Daoy (cell line): ENCODE data around the gene GFER. TPM values are rescaled to one million over a fixed set of nuclear protein-coding genes. Genes with fewer than 3 reads are reported as not detected.
"Not testable (repeated sequence)": the region's sequence is repeated elsewhere in the genome, so short reads cannot be mapped to it uniquely, and the experiment has no call there.

Source experiments
- DNase-seq: peaks from one replicate; pipeline ENCODE4 v3.0.0-alpha.2; 2015; ENCODE audit warnings: low read depth
- total RNA-seq: library from RNA; depleted of rRNA; stranded (reverse); fragments of >200 nt; shearing (Covaris generic); gene quantifications from 2 replicates; pipeline ENCODE4 v1.2.3, GENCODE V29; 2014

GFER gene
- total RNA-seq, 1 experiment from 2014 or later = 22.7 TPM

DNA sequence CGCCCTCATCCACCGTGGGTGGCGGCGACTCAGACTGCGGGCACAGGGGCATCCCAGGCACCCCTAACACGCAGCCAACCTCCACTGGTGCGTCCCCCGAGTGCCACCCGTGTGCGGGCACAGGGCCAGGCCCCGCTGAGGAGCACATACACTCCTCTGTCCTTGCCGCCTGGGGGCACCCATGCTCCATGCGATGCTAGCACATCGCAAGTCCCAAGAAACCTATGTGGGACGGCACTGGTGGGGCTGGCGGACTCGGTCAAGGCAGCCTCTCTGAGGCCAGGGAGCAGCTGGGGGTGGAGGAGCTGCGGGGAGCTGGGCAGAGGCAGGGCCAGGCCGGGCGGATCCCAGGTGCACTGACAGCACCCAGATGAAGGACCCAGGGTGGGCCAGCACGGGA is 21.7 kb downstream of the GFER start:
- no peak for DNase-seq

DNA sequence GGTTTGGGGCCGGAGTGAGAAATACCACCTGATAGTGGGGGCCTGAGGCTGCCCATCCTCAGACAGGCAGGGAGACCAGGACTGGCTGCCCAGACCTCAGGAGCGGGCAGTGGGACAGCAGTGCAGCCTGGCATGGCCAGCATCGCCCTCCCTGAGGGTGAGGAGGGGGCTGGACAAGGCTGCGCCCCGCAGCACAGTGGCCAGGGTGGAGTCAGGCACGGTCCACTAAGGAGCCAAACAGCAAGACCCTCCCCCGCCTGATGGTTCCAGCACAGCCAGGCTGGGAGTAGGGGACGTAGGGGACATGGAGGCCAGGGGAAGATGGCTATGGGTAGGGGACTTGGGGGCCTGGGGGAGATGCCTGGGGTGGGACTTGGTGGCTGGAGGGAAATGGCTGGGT is 22.3 kb downstream of the GFER start:
- no peak for DNase-seq

DNA sequence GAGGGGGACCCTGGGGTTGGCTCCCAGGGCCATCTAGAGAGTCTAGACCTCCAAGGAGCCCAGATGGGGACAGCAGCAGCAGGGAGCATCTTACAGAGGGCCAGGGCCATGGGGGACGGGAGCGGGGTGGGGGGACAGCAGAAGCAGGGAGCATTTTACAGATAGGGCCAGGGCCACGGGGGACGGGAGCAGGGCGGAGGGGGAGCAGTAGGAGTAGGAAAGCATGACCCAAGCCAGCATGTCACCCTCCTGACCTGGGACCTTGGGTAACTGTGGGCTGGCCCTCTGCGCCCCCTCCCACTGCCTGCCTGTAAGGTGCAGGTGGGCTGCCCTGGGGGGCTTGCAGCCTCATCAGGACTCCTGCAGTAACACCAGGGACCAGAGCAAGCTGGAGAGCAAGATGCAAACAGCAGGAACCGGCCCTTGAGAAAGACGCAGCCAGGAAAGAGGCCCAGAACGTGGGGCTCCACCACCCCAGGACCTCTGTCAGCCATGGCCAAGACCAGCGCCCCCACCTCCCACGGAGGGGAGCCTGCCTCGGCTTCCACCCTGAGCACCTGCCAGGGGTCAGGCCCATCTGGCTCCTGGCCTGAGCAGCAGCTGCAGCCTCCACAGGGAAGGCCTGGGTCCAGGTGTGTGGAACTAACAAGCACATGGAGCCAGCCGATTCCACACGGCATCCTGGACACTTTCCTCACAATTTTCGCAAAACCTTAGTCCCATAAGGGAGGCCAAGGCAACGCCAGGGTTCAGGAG is 23.3 kb downstream of the GFER start:
- no peak for DNase-seq

DNA sequence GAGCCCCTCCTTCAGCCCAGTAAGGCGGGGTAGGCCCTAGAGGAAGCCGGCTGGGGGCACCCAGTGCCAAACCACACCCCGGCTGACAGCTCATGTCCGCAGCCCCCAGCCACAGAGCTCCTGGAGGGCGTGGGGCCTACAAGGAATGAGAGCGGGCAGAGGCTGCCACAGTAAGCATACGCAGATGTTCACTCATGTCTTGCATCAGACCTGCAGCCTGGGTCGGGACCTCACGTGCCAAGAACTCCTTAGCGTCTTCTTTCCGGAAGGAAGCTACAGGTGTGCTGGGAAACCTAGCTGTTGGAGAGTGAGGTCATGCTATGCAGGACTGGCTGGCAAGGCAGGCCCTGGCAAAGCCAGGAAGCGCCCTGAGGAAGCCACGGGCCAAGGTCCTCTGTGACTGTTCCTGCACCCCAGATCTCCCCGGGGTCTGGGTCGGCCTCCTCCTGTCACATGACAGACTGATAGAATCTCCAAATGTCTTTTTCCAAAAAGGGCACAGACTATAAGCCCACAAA is 24.1 kb downstream of the GFER start:
- DNase-seq = peak; percentile 80

DNA sequence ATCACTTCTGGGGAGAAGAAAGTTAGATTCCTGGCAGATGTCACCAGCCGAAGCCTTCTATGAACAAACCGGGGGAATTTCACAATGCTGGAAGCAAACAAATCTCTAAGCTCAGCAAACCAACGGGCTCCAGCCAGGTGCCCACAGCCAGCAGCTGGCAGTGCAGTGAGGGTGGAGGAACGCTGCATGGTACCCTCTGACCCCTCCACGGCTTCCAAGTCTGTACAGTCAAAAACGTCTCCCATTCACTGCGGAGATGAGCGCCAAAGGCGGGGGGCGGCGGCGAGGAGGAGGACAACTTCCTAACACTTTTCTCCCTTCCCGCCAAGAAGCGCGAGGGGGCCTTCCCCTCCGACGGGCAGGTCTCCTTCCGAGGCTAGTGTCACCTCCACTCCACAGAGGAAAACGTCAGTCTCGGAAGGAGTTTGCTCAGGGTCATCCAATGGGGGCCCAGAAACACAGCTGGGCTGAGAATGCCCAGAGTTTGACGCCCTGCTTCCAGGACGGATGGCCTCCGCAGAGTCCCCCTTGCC is 24.7 kb downstream of the GFER start:
- no peak for DNase-seq

DNA sequence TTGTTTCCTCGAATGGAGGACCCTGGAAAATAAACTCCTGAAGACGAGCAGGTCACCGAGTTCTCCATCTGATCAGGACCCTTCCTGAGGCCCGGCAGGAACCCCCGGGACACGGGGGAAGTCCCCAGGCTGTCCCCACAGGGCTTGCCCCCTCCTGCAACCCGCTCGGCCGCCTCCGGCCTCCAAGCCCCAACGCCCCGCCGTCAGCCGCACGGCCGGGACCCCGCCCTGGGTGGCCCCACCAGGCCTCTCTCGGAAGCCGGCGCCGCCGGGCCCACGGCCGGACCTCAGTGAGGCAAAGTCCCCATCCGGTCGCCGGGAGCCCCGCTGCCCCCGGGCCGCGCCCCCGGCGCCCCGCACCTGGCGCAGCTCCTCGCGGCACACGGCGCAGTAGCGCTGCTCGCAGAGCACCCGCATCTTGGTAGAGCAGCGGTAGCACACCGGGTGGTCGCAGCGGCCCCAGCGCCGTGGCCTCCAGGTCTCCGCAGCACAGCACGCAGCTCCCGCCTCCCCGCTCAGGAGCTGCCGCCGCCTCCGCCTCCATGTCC is 25.2 kb downstream of the GFER start:
- no peak for DNase-seq

DNA sequence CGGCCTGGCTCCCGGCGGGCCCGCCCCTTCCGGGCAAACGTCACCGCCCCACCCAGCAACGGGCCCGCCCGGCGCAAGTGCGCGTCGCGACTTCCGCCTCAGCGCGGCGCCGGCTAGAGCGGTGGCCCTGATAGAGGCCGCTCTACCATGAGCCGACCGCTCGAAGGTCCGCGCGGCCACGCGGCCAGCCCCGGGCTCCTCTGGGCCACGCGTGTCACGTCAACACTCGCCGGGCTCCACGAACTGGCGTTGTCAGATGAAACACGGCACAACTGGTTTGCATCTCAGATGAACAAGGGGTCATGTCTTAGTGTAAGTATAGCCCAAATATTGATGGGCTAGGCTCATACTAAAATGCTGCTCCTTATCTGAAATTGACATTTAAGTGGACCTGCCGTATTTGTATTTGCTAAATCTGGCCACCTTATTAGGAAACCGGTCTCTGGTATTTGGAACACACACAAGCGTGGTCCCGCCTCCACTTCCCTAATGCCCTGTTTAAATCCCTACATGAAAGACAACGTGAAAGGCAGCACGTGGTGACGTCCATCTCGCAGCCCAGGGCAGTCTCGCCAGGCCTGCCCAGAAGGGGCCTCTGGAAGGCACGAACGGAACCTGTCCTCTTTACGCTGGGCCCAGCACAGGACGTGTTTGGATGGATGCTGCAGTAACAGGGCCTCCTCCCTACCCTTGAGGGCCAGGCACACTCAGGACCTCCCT is 26.0 kb downstream of the GFER start, which contains the start of gene ZNF598:
ZNF598 (minus strand) TSS at position 31 of the 720 bp plus-strand sequence.
- DNase-seq = peak; percentile 90

DNA sequence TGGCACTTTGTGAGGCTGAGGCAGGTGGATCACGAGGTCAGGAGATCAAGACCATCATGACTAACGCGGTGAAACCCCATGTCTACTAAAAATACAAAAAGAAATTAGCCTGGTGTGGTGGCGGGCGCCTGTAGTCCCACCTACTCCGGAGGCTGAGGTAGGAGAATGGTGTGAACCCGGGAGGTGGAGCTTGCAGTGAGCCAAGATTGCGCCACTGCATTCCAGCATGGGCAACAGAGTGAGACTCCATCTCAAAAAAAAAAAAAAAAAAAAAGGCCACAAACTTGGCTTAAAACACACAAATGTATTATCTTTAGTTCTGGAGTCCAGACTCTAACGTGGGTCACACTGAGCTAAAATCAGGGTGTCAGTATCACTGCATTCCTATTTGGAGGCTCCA is 27.7 kb downstream of the GFER start:
- DNase-seq = not testable (repeated sequence)

DNA sequence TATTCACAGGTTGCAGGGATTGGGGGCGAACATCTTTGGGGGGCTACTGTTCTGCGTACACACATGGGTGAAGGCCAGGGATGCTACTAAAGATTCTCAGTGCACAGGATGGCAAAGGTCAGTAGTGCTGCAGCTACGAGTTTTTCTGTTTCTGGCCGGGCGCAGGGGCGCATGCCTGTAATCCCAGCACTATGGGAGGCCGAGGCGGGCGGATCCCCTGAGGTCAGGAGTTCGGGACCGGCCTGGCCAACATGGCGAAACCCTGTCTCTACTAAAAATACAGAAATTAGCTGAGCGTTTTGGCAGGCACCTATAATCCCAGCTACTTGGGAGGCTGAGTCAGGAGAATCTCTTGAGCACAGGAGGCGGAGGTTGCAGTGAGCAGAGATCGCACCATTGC is 29.5 kb downstream of the GFER start:
- DNase-seq = no peak

DNA sequence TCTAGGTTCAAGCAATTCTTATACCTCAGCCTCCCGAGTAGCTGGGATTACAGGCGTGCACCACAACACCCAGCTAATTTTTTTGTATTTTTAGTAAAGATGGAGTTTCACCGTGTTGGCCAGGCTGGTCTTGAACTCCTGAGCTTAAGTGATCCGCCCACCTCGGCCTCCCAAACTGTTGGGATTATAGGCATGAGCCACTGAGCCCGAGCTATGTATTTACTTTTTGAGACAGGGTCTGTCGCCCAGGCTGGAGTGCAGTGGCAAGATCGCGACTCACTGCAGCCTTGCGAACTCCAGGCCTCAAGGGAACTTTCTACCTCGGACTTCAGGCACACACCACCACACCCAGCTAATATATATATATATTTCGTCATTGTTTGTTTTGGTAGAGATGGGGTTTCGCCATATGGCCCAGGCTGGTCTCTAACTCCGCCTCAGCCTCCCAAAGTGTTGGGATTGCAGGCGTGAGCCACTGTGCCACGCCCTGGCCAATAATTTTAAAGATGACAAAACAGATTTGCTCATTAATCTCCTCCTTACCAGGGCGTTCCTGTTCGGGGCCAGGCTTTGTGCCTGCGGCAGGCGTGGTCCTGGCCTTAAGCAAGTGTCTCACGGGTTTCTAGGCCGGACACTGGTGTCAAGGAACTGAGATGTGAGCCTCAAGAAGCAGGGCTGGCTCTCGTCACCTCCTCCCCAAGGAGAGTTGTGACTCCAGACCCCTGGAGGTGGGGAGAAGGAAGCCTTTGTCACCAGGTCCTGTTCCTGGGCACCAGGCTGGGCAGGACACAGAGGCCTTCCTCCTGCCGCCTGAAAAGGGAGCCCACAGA is 31.3 kb downstream of the GFER start:
- peak; percentile 71 for DNase-seq

DNA sequence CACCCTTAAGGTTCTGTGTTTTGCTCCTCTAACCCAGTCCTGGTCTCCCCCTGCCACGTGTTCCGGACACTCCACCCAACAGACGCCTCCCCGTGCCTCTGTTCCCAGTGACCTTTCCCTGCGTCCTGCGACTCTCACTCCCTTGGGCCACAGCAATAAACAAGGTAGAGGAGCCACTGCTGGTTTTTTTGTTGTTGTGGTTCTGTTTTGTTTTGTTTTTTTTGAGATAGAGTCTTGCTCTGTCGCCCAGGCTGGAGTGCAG is 31.9 kb downstream of the GFER start:
- DNase-seq = no peak

DNA sequence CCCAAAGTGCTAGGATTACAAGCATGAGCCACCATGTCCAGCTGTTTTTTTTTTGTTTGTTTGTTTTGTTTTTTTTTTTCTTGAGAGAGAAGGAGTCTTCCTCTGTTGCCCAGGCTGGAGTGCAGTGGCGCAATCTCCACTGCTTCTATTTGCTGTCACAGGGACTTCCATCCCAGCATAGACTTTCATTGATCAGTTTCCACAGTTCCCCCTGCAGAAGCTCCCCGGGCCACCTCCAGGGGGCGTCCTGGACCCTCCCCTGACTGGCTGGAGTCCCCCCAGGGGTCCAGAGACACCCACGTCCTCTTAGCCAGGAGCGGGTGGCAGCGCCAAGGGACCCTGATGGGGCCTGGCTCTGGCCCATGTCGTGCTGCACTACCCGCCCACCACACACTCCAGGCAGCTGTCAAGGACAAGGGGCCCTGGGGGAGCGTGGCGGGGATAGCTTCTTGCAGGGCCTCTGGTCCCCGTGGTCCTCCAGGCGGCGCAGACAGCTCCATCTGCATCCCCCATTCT is 32.5 kb downstream of the GFER start:
- no peak for DNase-seq

DNA sequence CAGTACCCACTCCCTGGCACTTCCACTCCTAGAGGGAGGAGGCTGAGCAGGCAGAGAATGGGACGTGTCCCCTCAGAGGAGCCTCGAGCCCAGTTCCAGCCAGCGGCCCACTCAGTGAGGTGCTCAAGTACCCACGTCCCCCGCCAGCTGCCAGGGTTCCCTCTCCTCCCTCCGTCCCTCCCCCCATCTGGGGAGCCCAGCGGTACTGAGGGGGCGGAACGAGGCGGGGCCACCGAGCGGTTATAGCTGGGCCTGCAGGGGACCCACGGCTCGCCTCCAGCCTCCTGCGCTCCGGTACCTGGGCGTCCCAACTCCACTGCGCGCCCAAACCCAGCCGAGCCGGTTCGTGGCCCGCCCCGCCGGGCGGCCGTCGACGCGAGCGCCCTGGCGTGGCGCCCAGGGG is 35.5 kb downstream of the GFER start, which contains the start of gene NPW:
NPW (plus strand) TSS at position 268 of the 403 bp plus-strand sequence.
- DNase-seq = no peak

DNA sequence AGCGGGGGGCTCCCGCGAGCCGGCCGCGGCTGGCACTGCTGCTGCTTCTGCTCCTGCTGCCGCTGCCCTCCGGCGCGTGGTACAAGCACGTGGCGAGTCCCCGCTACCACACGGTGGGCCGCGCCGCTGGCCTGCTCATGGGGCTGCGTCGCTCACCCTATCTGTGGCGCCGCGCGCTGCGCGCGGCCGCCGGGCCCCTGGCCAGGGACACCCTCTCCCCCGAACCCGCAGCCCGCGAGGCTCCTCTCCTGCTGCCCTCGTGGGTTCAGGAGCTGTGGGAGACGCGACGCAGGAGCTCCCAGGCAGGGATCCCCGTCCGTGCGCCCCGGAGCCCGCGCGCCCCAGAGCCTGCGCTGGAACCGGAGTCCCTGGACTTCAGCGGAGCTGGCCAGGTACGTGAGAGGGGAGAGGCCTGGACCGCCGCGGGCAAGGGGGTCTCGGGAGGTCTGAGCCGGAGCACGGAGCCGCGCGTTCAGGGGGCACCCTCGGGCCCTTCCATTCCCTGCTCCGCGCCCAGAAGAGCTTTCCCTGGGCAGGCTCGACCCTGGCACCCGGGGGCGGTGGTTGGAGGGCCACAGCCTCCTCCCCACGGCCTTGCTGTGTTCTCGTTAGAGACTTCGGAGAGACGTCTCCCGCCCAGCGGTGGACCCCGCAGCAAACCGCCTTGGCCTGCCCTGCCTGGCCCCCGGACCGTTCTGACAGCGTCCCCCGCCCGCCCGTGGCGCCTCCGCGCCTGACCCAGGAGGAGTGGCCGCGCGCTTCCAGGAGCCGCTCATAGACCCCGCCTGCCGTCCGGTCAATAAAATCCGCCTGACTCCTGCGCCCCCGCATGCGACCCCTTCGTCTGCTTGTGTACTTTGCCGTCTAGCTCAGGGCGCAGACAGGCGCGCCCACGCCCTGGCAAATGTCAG is 36.2 kb downstream of the GFER start:
- DNase-seq = no peak

DNA sequence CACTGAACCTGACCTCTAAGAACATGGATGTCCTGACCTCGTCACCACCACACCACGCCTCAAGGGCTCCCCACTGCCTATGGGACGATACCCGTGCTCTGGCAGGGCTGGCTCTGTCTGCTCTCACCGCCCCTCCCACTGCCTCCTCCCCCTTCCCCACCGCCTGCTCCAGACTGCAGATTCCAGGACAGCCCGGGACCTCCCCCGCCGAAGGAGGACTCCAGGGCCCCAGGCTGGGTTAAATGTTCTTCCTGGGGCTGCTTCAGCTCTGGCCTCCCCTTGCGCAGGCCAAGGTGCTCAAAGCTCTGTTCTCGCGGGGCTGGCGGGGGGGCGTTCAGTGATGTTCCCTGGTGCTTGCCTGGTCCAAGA is 38.7 kb downstream of the GFER start:
- peak; percentile 41 for DNase-seq

DNA sequence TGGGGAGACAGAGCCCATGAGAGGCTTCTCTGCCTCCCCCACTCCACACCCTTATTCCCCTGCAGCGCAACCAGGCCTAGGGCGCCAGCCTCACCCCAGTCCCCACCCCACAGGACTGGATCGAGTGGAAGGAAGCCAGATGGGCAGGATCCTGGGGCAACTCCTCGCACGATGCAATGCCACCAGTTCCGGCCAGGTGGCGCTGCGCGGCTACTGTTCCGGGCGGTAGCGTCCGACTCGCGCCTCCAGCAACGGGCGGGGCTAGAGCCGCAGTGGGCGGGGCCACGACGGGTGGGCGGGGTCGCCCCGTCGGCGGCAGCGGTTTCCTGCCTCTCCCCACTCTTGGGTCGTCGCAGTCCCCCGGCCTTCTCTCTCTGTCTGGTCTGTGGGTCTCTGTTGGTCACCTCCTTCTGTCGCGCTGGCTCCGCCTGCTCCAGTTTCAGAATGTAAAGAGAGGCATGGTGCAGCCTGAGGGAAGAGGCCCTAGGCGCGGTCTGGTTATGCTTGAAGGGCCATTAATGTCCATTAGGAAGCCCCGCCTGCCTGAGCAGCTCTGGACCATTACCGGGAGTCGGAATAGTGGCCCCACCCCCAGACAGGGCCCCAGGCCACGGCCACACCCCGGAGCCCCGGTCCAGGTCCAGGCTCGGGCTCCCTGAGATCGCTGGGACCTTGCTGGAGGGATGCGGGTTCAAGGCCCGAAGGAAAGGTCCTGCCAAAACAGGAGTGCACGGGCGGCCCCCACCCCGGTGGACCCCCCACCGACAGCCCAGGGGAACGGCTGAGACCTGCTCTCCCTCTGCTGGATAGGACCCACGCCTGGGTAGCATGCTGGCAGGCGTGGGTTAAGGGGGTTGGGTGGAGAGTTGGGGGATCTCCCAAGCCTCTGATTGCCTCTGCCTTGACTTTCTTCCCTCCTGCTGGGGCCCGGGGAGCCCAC is 39.4 kb downstream of the GFER start:
- DNase-seq = peak; percentile 91

DNA sequence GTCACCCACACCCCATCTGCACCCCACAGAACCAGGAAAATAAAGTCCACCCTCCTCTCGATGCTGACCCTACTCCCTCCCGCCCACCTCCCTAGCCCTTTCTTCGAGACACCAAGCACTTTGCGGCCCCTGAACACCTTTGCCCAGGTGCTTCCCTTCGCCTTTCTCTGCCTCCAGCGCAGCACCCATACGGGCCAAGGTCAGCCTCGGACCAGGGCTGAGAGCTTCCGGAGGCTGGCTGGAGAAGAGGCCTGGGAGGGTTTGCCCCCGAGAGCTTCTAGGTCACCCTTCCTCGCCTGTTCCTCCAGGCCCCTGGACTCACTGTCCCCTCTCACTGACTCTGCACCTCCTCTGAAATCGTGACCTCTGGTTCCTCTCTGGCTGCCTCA is 40.0 kb downstream of the GFER start:
- DNase-seq = no peak

DNA sequence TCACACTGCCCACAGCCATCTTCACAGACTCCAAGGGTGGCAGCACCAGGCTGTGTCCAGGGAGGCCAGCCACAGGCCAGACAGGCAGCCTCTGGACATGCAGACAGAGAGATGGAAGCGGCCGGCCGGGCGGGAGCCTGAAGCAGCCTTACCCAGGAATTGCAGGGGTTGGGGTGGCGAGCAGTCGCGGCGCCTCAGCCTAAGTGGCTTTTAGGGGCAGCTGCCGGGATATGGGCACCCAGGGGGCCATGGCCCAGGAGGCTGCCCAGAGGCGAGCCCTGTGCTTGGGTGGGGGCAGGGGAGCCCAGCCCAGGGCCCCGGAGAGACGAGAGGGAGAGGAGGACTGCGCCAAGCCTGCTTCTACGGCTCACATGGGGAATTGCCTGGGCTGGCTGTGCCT is 41.3 kb downstream of the GFER start:
- no peak for DNase-seq

DNA sequence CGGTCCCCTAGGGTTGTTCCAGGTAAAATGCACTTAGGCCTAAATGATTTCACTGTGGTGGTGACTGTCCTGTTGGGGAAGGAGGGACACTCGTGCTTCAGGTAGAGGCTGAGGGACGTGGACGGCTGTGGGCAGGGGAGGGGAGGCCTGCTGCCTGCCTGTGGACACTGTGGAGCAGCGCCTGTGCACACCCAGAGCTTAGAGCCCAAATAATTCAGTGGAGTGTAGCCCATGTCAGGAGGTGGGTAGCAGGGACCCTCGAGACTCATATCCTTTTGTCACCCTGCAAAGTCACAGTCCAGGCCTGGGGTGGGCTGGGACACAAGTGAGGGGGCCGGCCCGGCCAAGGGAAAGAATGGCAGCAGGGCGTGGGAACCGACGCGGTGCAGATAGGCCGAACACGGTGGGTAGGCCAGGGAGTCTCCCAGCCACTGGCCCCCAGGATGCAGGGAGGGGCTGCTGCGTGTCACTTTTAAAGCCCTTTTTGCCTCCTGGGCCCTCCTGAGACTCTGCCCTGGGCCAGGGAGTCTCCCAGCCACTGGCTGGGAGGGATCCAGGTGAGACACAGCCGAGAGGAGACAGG is 42.0 kb downstream of the GFER start:
- DNase-seq = no peak
